Left lung (tissue), 10 donors: ENCODE results near the gene CHCHD3. TPM values are rescaled to one million over a fixed set of nuclear protein-coding genes. Genes with fewer than 3 reads are reported as not detected.

Experiments used
- ATAC-seq: fragments of 200-7000 bp; cut with Tn5 transposase; one replicate; pipeline ENCODE4 v1.9.1; 2020; ENCODE audit warnings: moderate library complexity
- DNase-seq, 4 donors: peaks; one replicate each; pipeline ENCODE4 v3.0.0-alpha.2; 2013 to 2020
- H3K27ac ChIP-seq, 2 donors: fragments of 200-600 bp; sonication (generic) in 1 of 2; one replicate each; pipeline versions ENCODE4 v1.5.0 to v1.8.0; 2020 to 2021
- H3K27me3 ChIP-seq, 2 donors: fragments of 200-600 bp; sonication (generic) in 1 of 2; one replicate each; pipeline versions ENCODE4 v1.5.0 to v1.8.0; 2020 to 2021
- H3K36me3 ChIP-seq, 2 donors: fragments of 200-600 bp; sonication (generic) in 1 of 2; one replicate each; pipeline versions ENCODE4 v1.5.0 to v1.8.0; 2020 to 2021
- H3K4me1 ChIP-seq, 2 donors: fragments of 200-600 bp; one replicate each; pipeline ENCODE4 v1.8.0; 2021
- H3K4me3 ChIP-seq, 2 donors: fragments of 200-600 bp; sonication (generic) in 1 of 2; one replicate each; pipeline versions ENCODE4 v1.5.0 to v1.8.0; 2020 to 2021; ENCODE audit warnings: mild to moderate bottlenecking in 1 of 2
- H3K9me3 ChIP-seq, 2 donors: fragments of 200-600 bp; sonication (generic) in 1 of 2; one replicate each; pipeline versions ENCODE4 v1.5.0 to v1.8.0; 2020 to 2021
- CTCF ChIP-seq, 2 donors: fragments of 200-600 bp; sonication (generic) in 1 of 2; IDR thresholded peaks; one replicate each; pipeline versions ENCODE4 v1.5.0 to v1.8.0; 2021; ENCODE audit warnings: antibody characterized with exemption in 2 of 2
- intact Hi-C, 2 donors: fragments of 100-400 bp; cut with DNase I; formaldehyde crosslinking; loops; one replicate each; pipeline versions ENCODE4 v1.11.2 to v1.14.2; 2022
- polyA plus RNA-seq, 6 donors: library from polyadenylated mRNA; unstranded; fragments of 120-200 nt; gene quantifications; one replicate each; pipeline ENCODE4 v1.2.1, GENCODE V29; 2013; ENCODE audit not compliant: insufficient read length in 6 of 6
- total RNA-seq, 2 donors: library from RNA; stranded (reverse); fragmentation: NEBNext Ultra II Directional; extraction: Animal tissue kit (Norgen Biotek cat#: 25700); gene quantifications; one replicate each; pipeline ENCODE4 v1.2.1, GENCODE V29; 2021
- donor health status: DM: no; HTN: yes; CAD: no.
- donor health status: DM: no; HTN: no; CAD: no.

Gene CHCHD3
- total and polyA plus RNA-seq, 8 donors = 45.4 to 58.9 (median 54.5) TPM

- Histone ChIP-seq H3K27ac (no peak overlapping the region), H3K4me1 (no peaks in the 10 kb centered on the region), H3K27me3 (no peaks in the 10 kb centered on the region), H3K9me3 (no peaks in the 10 kb centered on the region), H3K4me3 (no peak overlapping the region), H3K36me3 (no peaks in the 10 kb centered on the region)
- ATAC-seq (no peak), DNase-seq (no peak)
- intact Hi-C loops = no loop called here
- no peak for TF ChIP-seq CTCF (IDR thresholded peaks at IDR 0.05)
Measured at GRCh38 chr7:133114519-133114918, 32.6 kb upstream of the CHCHD3 start.

- intact Hi-C loops = no loop called here
- no peak for ATAC-seq
- no peaks in the 10 kb centered on the region for H3K4me1 ChIP-seq
Measured at GRCh38 chr7:133112976-133113375, 31.1 kb upstream of the CHCHD3 start.

GRCh38 chr7:133112335-133112734 is 30.4 kb upstream of the CHCHD3 start:
- Histone ChIP-seq H3K4me1 (no peaks in the 10 kb centered on the region), H3K27me3 (no peaks in the 10 kb centered on the region), H3K27ac (no peak overlapping the region), H3K36me3 (no peaks in the 10 kb centered on the region), H3K4me3 (no peak overlapping the region), H3K9me3 (no peaks in the 10 kb centered on the region)
- intact Hi-C loops = no loop called here
- no peak for DNase-seq
- TF ChIP-seq CTCF (IDR thresholded peaks at IDR 0.05) = no peak
- no peak for ATAC-seq

More at GRCh38 chr7:133112976-133113375, 31.1 kb upstream of the CHCHD3 start:
- no peak for DNase-seq
- Histone ChIP-seq H3K27ac (no peak overlapping the region), H3K36me3 (no peaks in the 10 kb centered on the region), H3K27me3 (no peaks in the 10 kb centered on the region), H3K4me3 (no peak overlapping the region), H3K9me3 (no peaks in the 10 kb centered on the region)
- no peak for TF ChIP-seq CTCF (IDR thresholded peaks at IDR 0.05)

GRCh38 chr7:133110312-133110711 is 28.4 kb upstream of the CHCHD3 start:
- H3K9me3 ChIP-seq = no peaks in the 10 kb centered on the region
- ATAC-seq (no peak), DNase-seq (no peak)
- no peak overlapping the region for H3K27ac ChIP-seq
- intact Hi-C loops = no loop called here
- no peaks in the 10 kb centered on the region for H3K27me3 ChIP-seq
- H3K4me3 ChIP-seq = no peak overlapping the region
- no peak for TF ChIP-seq CTCF (IDR thresholded peaks at IDR 0.05)
- H3K4me1 ChIP-seq = no peaks in the 10 kb centered on the region
- H3K36me3 ChIP-seq = no peaks in the 10 kb centered on the region

GRCh38 chr7:133109816-133110215 is 27.9 kb upstream of the CHCHD3 start:
- H3K4me3 ChIP-seq = no peak overlapping the region
- H3K9me3 ChIP-seq = no peaks in the 10 kb centered on the region
- H3K36me3 ChIP-seq = no peaks in the 10 kb centered on the region
- ATAC-seq = no peak
- H3K27ac ChIP-seq = no peak overlapping the region
- no peak for TF ChIP-seq CTCF (IDR thresholded peaks at IDR 0.05)
- no peak for DNase-seq
- no peaks in the 10 kb centered on the region for H3K27me3 ChIP-seq
- no peaks in the 10 kb centered on the region for H3K4me1 ChIP-seq
- intact Hi-C loops = no loop called here
